ENCODE data around the gene SLC25A19. TPM values are rescaled to one million over a fixed set of nuclear protein-coding genes. Genes with fewer than 3 reads are reported as not detected.

Gene SLC25A19
- total RNA-seq = 6.0 and 7.1 TPM in 2 replicates

DNA sequence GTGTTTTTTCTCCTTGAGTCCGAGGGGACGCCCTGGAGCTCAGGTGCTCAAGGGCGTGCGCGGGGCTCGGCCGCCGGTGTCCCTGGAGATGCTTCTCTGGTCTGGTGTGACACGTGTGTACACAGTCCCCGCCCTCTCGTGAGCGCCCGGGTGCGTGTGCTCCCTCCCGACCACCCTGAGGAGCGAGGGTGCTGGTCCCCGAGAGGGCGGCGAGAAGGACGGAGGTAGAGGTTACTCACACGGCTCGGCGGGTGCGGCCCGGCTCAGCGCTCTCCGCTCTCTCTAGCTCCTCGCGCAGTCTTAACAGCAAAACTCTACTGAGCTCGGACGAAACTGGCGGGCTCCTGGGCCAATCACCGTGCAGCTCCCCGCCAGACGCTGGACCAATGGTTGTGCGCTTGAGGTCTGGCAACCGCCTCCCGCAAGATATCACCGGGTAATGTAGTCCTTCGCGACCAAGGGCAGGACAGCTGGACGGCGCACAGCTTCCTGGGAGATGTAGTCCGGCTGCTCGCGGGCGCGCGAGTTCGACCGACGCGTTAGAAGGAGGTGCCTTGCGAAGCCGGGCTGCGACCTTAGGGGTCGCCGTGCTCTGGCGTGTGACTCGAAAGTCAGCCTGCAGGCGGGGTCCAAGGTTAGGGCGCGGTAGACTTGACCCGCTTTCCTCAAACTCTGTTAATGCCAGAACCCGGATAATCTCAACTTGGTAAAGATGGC, at the start of gene SLC25A19:
TSS of gene SLC25A19 (minus strand) at position 319 of the 717 bp plus-strand sequence. CDS start 2,669 bp downstream, outside the sequence.
- TF ChIP-seq, protein P1, sequence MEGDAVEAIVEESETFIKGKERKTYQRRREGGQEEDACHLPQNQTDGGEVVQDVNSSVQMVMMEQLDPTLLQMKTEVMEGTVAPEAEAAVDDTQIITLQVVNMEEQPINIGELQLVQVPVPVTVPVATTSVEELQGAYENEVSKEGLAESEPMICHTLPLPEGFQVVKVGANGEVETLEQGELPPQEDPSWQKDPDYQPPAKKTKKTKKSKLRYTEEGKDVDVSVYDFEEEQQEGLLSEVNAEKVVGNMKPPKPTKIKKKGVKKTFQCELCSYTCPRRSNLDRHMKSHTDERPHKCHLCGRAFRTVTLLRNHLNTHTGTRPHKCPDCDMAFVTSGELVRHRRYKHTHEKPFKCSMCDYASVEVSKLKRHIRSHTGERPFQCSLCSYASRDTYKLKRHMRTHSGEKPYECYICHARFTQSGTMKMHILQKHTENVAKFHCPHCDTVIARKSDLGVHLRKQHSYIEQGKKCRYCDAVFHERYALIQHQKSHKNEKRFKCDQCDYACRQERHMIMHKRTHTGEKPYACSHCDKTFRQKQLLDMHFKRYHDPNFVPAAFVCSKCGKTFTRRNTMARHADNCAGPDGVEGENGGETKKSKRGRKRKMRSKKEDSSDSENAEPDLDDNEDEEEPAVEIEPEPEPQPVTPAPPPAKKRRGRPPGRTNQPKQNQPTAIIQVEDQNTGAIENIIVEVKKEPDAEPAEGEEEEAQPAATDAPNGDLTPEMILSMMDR (IDR thresholded peaks at IDR 0.05; ENCODE audit: insufficient read depth, low read length, poor library complexity, severe bottlenecking) = no peak
- Histone ChIP-seq H3K4me3 (ENCODE audit: low read depth, low read length) (peak within 1 kb of the TSS; percentile 88), H3K36me3 (ENCODE audit: control insufficient read depth, insufficient read depth, low read length) (no peaks in the 10 kb centered on the region), H3K27me3 (ENCODE audit: control insufficient read depth, insufficient read depth, low read length) (no peaks in the 10 kb centered on the region)
- DNase-seq (ENCODE audit: low read depth) = peak; percentile 97

DNA sequence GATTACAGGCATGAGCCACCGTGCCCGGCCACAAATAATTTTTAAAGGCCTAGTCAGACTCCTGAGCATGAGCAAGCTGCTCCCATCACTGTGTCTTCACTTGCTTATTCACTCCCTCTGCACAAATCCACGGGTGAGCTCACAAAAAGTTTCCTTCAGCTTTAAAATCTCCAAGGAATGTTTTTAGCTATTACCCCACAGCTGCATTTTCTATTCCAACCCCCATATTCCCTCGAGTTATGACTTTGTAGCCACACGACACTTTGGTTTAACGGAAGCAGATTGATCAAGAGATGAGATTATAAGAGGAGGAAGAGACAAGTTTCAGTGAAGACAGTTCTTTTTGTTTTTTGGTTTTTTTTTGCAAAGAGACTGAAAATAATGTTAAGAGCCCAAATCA, 49.1 kb upstream of the SLC25A19 start:
- Histone ChIP-seq H3K4me3 (ENCODE audit: low read depth, low read length) (no peak overlapping the region), H3K27me3 (ENCODE audit: control insufficient read depth, insufficient read depth, low read length) (no peaks in the 10 kb centered on the region), H3K36me3 (ENCODE audit: control insufficient read depth, insufficient read depth, low read length) (no peaks in the 10 kb centered on the region)
- no peak for DNase-seq (ENCODE audit: low read depth)
- TF ChIP-seq, protein P1 (IDR thresholded peaks at IDR 0.05; ENCODE audit: insufficient read depth, low read length, poor library complexity, severe bottlenecking) = no peak

DNA sequence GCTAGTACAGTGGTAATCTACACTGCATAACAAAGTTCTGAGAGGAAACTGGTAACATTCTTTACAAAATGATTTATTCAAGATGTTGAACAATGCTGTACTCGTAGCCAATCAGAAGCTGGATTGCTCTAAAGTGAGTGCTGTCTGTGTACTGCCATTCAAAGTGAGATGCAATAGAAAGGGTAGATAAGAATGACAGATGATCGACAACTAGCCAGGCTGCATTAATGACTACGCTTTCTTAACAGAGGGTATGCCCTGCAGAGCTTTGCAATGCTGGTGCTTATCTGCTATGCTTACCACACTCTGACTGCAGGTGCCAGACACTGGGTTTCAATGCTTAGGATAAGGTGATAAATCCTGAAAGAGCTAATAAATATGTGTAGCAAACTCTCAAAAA, 46.1 kb upstream of the SLC25A19 start:
- no peak for DNase-seq (ENCODE audit: low read depth)

GRCh38 chr17:75334723-75335122, 45.5 kb upstream of the SLC25A19 start:
- H3K36me3 ChIP-seq (ENCODE audit: control insufficient read depth, insufficient read depth, low read length) = no peaks in the 10 kb centered on the region

More for the DNA sequence above, 46.1 kb upstream of the SLC25A19 start:
- TF ChIP-seq, protein P1 (IDR thresholded peaks at IDR 0.05; ENCODE audit: insufficient read depth, low read length, poor library complexity, severe bottlenecking) = no peak
- Histone ChIP-seq H3K36me3 (ENCODE audit: control insufficient read depth, insufficient read depth, low read length) (no peaks in the 10 kb centered on the region), H3K27me3 (ENCODE audit: control insufficient read depth, insufficient read depth, low read length) (no peaks in the 10 kb centered on the region), H3K4me3 (ENCODE audit: low read depth, low read length) (no peak overlapping the region)

GRCh38 chr17:75331671-75332070, 42.4 kb upstream of the SLC25A19 start:
- DNase-seq (ENCODE audit: low read depth) = no peak
- TF ChIP-seq, protein P1 (IDR thresholded peaks at IDR 0.05; ENCODE audit: insufficient read depth, low read length, poor library complexity, severe bottlenecking) = no peak
- Histone ChIP-seq H3K36me3 (ENCODE audit: control insufficient read depth, insufficient read depth, low read length) (no peaks in the 10 kb centered on the region), H3K27me3 (ENCODE audit: control insufficient read depth, insufficient read depth, low read length) (no peaks in the 10 kb centered on the region), H3K4me3 (ENCODE audit: low read depth, low read length) (no peak overlapping the region)

More at GRCh38 chr17:75334723-75335122, 45.5 kb upstream of the SLC25A19 start:
- H3K4me3 ChIP-seq (ENCODE audit: low read depth, low read length) = no peak overlapping the region
- TF ChIP-seq, protein P1 (IDR thresholded peaks at IDR 0.05; ENCODE audit: insufficient read depth, low read length, poor library complexity, severe bottlenecking) = no peak
- no peak for DNase-seq (ENCODE audit: low read depth)
- H3K27me3 ChIP-seq (ENCODE audit: control insufficient read depth, insufficient read depth, low read length) = no peaks in the 10 kb centered on the region

DNA sequence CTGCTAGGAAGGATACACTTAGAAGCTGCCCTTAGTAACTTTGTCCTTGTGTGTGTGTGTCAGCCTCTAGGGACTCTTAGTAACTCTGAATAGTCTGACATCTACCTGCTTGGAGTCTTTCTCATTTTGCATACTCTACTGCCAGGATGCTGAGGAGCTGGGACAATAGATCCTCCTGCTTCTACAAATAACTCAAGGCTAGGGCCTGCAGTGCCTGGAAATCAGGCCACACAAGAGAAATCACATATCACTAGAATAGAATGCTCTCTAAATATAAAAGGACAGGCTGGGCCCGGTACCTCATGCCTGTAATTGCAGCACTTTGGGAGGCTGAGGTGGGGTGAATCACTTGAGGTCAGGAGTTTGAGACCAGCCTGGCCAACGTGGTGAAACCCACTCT, 38.5 kb upstream of the SLC25A19 start:
- no peaks in the 10 kb centered on the region for H3K27me3 ChIP-seq (ENCODE audit: control insufficient read depth, insufficient read depth, low read length)
- DNase-seq (ENCODE audit: low read depth) = no peak
- TF ChIP-seq, protein P1 (IDR thresholded peaks at IDR 0.05; ENCODE audit: insufficient read depth, low read length, poor library complexity, severe bottlenecking) = no peak
- H3K36me3 ChIP-seq (ENCODE audit: control insufficient read depth, insufficient read depth, low read length) = no peaks in the 10 kb centered on the region
- H3K4me3 ChIP-seq (ENCODE audit: low read depth, low read length) = no peak overlapping the region

Measured in kidney epithelial cell (primary cell).